WTC11 (cell line): ENCODE data around the gene PHC3.

Experiments
- JUN ChIP-seq: sonication (generic); formaldehyde crosslinking; IDR thresholded peaks from 2 replicates; pipeline ENCODE4 v1.8.0; 2023; ENCODE audit warnings: mild to moderate bottlenecking, missing genetic modification reagents
- NFE2L1 ChIP-seq: sonication (generic); formaldehyde crosslinking; IDR thresholded peaks from 2 replicates; pipeline ENCODE4 v1.8.1; 2023; ENCODE audit warnings: missing genetic modification reagents
- SP1 ChIP-seq: sonication (generic); formaldehyde crosslinking; conservative IDR thresholded peaks from 2 replicates; pipeline ENCODE4 v1.8.1; 2022; ENCODE audit warnings: missing genetic modification reagents
- TF ChIP-seq, protein P1 (sequence below): fragments of 200-600 bp; IDR thresholded peaks from 2 replicates; pipeline ENCODE4 v1.8.0; 2022; ENCODE audit warnings: antibody characterized with exemption
- TF ChIP-seq, protein P2 (sequence below): sonication (generic); formaldehyde crosslinking; IDR thresholded peaks from 2 replicates; pipeline ENCODE4 v1.8.1; 2022; ENCODE audit warnings: low read depth, missing genetic modification reagents, borderline replicate concordance
- TF ChIP-seq, protein P3 (sequence below): sonication (generic); formaldehyde crosslinking; conservative IDR thresholded peaks from 2 replicates; pipeline ENCODE4 v1.8.1; 2022; ENCODE audit warnings: mild to moderate bottlenecking, missing genetic modification reagents
- TF ChIP-seq, protein P4 (sequence below): sonication (generic); formaldehyde crosslinking; IDR thresholded peaks from 2 replicates; pipeline ENCODE4 v1.8.1; 2023; ENCODE audit warnings: mild to moderate bottlenecking, missing genetic modification reagents, moderate library complexity
- TF ChIP-seq, protein P5 (sequence below): sonication (generic); formaldehyde crosslinking; IDR thresholded peaks from 2 replicates; pipeline ENCODE4 v1.8.0; 2022; ENCODE audit warnings: mild to moderate bottlenecking, missing genetic modification reagents

DNA sequence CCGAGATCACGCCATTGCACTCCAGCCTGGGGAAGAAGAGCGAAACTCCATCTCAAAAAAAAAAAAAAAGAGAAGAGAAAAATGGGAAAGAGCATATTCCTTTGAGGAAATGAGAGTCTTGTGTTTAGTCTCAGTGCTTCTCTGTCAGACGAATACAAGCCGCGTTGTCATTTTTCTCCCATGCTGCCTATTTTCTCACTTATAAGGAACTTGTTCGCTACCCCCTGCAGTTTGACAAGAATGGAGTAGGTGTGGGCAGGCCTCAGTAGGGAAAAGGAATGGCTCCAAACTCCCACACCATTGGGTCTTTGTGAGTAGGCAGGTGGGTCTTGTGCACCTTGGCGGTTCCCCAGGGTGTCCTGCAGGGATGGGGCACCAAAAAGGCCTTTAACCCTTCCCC, 137.3 kb downstream of the PHC3 start:
- TF ChIP-seq, protein P1, sequence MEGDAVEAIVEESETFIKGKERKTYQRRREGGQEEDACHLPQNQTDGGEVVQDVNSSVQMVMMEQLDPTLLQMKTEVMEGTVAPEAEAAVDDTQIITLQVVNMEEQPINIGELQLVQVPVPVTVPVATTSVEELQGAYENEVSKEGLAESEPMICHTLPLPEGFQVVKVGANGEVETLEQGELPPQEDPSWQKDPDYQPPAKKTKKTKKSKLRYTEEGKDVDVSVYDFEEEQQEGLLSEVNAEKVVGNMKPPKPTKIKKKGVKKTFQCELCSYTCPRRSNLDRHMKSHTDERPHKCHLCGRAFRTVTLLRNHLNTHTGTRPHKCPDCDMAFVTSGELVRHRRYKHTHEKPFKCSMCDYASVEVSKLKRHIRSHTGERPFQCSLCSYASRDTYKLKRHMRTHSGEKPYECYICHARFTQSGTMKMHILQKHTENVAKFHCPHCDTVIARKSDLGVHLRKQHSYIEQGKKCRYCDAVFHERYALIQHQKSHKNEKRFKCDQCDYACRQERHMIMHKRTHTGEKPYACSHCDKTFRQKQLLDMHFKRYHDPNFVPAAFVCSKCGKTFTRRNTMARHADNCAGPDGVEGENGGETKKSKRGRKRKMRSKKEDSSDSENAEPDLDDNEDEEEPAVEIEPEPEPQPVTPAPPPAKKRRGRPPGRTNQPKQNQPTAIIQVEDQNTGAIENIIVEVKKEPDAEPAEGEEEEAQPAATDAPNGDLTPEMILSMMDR, result no peak
- TF ChIP-seq NFE2L1 (CRISPR knock-in tag) (no peak), SP1 (CRISPR knock-in tag) (no peak), JUN (CRISPR knock-in tag) (no peak)
- TF ChIP-seq, protein P2, sequence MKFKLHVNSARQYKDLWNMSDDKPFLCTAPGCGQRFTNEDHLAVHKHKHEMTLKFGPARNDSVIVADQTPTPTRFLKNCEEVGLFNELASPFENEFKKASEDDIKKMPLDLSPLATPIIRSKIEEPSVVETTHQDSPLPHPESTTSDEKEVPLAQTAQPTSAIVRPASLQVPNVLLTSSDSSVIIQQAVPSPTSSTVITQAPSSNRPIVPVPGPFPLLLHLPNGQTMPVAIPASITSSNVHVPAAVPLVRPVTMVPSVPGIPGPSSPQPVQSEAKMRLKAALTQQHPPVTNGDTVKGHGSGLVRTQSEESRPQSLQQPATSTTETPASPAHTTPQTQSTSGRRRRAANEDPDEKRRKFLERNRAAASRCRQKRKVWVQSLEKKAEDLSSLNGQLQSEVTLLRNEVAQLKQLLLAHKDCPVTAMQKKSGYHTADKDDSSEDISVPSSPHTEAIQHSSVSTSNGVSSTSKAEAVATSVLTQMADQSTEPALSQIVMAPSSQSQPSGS (CRISPR knock-in tag), result no peak
- TF ChIP-seq, protein P3, sequence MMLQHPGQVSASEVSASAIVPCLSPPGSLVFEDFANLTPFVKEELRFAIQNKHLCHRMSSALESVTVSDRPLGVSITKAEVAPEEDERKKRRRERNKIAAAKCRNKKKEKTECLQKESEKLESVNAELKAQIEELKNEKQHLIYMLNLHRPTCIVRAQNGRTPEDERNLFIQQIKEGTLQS (CRISPR knock-in tag), result no peak
- TF ChIP-seq, protein P4, sequence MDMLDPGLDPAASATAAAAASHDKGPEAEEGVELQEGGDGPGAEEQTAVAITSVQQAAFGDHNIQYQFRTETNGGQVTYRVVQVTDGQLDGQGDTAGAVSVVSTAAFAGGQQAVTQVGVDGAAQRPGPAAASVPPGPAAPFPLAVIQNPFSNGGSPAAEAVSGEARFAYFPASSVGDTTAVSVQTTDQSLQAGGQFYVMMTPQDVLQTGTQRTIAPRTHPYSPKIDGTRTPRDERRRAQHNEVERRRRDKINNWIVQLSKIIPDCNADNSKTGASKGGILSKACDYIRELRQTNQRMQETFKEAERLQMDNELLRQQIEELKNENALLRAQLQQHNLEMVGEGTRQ, result no peak
- TF ChIP-seq, protein P5, sequence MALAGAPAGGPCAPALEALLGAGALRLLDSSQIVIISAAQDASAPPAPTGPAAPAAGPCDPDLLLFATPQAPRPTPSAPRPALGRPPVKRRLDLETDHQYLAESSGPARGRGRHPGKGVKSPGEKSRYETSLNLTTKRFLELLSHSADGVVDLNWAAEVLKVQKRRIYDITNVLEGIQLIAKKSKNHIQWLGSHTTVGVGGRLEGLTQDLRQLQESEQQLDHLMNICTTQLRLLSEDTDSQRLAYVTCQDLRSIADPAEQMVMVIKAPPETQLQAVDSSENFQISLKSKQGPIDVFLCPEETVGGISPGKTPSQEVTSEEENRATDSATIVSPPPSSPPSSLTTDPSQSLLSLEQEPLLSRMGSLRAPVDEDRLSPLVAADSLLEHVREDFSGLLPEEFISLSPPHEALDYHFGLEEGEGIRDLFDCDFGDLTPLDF, result no peak
